CD4-positive, alpha-beta T cell (primary cell): ENCODE results near the gene MED13. TPM values are rescaled to one million over a fixed set of nuclear protein-coding genes. Genes with fewer than 3 reads are reported as not detected.

Experiments used
- total RNA-seq, 174 experiments: library from RNA in 2 of 174; stranded (reverse) in 2 of 174; gene quantifications; one replicate each; pipeline ENCODE4 v1.2.3 and lab custom pipeline; 2021 to 2026

The MED13 gene
- total RNA-seq, 2 experiments from 2014 or later: 75.7 to 85.8 TPM

Other genes with a start within 250 kb of the MED13 start
- 1 to 10 TPM; 1.0 to 1.9 TPM for gene BRIP1, start 201.8 kb downstream of the MED13 start, total RNA-seq
- gene INTS2, start 137.3 kb downstream of the MED13 start, total RNA-seq: 1 to 10 TPM; 8.5 to 8.7 TPM